GM18502 (cell line): ENCODE results near the gene DPM1.
"Not testable (repeated sequence)": the region's sequence is repeated elsewhere in the genome, so short reads cannot be mapped to it uniquely, and the experiment has no call there.

ENCODE experiments used
- ATAC-seq: cut with Tn5 transposase; IDR thresholded peaks from one replicate; pipeline ENCODE4 v1.9.1; 2021; ENCODE audit warnings: mild to moderate bottlenecking; ENCODE audit not compliant: unreplicated experiment, poor library complexity

The DPM1 gene

GRCh38 chr20:50980851-50981713 is 22.8 kb upstream of the DPM1 start:
- ATAC-seq, result no peak

DNA sequence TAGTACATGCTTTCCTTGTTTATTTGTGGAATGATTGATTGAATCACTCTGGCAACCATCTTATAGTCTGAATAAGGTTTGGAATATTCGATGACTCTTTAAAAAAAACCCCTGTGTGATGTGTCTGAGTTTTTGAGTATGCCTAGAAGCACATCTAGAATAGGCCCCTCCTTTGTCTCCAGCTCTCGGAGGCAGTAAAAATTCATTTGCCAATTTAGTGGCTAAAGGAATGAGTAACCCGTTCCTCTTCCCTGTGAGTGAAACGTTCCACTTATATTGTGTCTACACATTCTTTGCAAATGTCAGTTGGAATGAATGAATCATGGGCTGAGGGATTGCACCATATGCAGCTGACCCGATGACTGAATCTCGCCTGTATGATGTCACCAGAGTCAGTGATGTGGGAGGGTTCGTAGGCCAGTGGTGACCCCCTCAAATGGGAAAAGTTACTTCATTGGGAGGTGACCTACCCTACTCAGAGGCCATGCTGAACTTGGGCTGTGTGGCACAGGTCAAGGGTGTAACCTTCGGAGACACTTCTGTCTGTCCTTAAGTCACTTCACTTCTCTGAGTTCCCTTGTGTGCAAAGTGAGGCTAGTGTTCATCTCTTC is 21.8 kb upstream of the DPM1 start:
- no peak for ATAC-seq

DNA sequence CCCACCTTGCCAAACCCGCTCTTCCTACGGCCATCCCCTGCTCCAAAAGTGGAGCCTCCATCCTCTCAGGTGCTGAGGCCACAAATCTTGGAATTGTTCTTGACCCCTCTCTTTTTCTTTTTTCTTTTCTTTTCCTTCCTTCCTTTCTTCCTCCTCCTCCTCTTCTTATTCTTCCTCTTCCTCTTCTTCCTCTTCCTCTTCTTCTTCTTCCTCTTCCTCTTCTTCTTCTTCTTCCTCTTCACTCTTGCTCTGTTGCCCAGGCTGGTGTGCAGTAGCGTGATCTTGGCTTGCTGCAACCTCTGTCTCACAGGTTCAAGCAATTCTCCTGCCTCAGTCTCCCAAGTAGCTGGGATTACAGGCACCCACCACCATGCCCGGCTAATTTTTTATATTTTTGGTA is 20.2 kb upstream of the DPM1 start:
- not testable (repeated sequence) for ATAC-seq

DNA sequence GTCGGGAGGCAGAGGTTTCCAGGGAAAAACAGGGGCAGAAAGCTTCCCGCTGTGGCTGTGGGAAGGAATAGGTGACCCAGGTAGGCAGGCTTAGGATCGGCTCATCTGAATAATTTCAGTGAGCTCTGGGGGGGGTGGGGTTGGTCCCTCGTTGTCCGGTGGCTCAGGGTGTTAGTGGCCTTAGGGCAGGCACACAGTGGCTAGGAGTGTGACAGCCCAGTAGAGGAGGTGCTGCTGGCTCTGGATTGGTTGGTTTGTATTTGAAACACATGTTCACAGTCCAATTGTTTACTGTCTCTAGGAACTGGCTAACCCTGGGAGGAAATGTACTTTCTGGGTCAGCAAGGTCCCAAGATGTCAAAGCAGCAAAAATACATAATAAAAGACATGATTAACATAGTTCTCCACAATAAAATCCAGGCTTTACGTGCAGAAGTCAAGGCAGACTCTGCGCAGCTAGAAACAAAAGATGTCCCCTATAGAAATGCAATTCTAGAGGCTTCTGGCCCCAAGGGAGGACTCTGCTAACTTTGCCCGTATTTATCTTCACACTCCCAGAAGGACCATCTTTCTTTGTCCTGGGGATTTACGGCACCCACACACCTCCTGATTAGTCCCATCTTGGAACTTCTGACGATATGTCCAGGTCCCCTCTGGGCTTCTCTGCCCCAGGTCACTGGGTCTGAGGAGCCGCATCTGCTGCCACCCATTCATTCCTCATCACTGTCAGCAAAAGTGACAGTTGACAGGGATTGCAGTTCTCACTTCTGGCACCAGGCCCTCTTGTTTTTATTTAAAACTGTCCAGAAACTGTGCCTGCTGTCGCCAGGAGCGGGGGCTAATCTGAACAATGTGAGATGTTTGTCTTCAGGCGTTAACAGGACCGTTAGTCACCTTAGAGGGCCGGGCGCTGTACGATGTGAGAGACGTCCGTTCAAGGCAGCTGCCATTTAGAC is 19.0 kb upstream of the DPM1 start:
- ATAC-seq, result no peak

DNA sequence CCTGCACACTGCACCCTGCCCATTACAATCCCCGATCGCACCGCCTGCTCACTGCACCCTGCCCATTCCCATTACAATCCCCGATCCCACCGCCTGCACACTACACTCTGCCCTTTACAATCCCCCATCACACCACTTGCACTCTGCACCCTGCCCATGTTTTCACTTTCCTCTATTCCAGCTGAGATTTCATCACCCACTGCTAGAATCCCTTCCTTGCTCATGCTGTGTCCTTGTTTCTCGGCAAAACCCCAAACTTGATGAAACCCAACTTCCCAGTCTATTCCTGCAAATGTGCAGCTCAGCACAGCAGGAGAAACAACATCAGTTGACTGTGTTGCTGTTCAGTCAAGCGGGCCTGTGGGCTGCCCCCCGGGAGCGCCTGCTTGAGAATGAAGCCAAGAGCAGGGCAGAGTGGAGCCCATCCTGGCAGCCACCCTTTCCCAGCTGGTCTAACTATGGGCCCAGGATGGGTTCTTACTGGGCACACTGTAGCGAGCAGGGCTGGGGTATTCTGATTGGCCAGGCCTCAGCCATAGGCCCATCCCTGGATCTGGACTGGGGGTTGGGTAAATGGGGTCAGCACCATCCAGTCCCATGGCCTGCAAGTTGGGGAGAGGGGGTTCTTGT is 17.5 kb upstream of the DPM1 start:
- no peak for ATAC-seq

- ATAC-seq, result no peak
Observed at GRCh38 chr20:50969912-50970311, 11.6 kb upstream of the DPM1 start.

GRCh38 chr20:50969435-50969834 is 11.1 kb upstream of the DPM1 start:
- no peak for ATAC-seq

DNA sequence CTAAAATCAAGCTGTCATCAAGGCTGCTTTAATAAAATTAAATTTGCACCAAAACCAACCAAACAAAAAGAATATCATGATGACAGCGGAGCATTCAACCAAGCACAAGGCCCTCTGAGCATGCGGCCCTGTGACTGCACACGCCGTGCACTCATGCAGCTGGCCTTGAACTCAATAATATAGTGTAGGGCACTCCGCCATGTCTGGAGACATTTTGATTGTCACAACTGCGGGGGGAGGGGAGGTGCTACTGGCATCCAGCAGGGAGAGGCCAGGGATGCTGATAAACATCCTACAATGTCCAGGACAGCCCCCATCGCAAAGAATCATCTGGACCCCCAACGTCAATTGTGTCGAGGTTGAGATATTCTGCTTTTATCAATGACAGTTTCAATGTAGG is 10.0 kb upstream of the DPM1 start:
- ATAC-seq, result no peak

DNA sequence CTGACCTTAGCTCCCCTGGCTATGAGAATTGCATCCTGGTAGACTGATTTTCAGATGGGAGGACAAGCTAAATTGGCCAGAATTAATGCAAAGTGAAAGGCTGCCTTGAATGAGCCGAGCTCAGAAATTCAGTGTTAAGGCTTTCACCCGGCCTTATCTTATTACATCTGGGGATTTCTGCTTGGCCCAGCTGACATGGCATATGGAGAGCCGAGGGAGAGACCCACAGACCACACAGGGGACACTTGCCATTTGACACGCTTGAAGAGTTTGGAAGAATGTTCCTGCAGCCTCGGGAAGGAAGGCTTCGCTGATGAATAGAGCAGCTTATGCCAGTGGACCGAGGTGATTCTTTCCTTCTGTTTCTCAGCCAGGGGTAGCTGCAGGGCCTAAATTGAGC is 9.3 kb upstream of the DPM1 start:
- no peak for ATAC-seq

DNA sequence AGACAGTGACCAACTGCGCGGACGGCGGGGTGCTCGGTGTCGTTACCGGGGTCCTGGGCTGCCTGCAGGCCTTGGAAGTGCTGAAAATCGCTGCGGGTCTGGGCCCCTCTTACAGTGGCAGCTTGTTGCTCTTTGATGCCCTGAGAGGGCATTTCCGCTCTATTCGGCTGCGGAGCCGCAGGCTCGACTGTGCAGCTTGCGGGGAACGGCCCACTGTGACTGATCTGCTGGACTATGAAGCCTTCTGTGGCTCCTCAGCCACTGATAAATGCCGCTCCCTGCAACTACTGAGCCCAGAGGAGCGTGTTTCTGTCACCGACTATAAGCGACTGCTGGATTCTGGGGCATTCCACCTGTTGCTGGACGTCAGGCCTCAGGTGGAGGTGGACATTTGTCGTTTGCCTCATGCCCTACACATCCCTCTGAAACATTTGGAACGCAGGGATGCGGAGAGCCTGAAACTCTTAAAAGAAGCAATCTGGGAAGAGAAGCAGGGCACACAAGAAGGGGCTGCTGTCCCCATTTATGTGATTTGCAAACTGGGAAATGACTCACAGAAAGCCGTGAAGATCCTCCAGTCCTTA is 1.3 kb upstream of the DPM1 start:
- no peak for ATAC-seq

DNA sequence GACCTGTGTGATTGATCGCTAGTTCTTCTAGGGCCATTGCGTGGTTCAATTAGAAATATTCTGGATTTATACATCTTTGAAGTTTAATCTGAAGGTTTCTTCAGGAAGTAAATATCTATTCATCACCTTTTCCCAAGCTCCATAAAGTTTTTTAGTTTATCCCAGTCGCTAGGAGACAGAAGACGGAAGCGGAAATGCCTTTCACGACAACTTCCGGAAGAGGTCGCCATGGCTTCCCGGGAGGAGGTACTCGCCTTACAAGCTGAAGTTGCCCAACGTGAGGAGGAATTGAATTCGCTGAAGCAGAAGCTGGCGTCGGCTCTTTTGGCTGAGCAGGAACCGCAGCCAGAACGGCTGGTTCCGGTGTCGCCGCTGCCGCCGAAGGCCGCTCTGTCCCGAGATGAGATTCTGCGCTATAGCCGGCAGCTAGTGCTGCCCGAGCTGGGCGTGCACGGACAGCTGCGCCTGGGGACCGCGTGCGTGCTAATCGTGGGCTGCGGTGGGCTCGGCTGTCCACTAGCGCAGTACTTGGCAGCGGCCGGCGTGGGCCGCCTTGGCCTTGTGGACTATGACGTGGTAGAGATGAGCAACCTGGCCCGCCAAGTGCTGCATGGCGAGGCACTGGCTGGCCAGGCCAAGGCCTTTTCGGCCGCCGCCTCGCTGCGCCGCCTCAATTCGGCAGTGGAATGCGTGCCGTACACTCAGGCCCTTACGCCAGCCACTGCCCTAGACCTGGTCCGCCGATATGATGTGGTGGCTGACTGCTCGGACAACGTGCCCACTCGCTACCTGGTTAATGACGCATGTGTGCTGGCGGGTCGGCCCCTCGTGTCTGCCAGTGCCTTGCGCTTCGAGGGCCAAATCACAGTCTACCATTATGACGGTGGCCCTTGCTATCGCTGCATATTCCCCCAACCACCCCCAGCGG is 547 bp upstream of the DPM1 start, which contains the start of gene MOCS3:
MOCS3 (plus strand) TSS at position 204 of the 928 bp plus-strand sequence; CDS start at position 229, 25 bp downstream.
- peak; percentile 76 for ATAC-seq

DNA sequence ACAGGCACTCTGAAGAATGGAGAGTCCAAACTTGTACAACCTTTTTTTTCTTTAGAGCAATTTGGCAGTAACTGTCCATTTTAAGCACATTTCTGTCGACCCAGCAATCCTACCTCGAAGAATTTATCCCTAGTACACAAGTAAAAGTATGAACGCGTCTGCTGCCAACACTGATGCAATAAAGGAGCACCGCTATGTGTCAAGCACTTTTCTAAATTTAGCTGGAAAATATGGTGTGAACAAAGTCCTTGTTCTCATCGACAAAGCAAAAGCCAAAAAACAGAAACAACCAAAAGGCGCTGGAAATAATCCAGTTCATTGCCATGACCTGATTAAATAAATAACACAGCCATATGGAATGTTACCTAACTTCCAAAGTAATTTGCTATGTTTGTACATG is 1.1 kb downstream of the DPM1 start:
- no peak for ATAC-seq

DNA sequence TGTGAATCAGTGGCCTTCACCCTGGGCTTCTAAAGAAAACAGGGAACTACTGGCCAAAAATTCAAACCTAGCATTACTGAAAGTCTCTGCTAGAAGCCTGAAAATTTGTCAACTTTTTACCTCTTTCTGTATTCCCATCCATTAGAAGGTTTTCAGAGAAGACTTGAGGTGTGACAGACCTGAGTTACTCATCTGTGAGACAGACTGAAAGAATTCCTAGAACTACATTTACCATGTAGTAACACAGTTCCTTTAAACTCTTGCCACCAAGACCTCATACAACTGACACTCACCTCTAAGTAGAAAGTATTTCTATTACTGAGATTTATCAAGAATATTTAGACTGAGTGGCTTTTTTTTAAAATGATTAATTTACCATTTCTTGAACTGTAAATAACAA is 4.5 kb downstream of the DPM1 start:
- ATAC-seq, result no peak

- ATAC-seq, result no peak
Observed at GRCh38 chr20:50953196-50953595, 5.1 kb downstream of the DPM1 start.

- no peak for ATAC-seq
Observed at GRCh38 chr20:50948132-50948785, 10.1 kb downstream of the DPM1 start.

DNA sequence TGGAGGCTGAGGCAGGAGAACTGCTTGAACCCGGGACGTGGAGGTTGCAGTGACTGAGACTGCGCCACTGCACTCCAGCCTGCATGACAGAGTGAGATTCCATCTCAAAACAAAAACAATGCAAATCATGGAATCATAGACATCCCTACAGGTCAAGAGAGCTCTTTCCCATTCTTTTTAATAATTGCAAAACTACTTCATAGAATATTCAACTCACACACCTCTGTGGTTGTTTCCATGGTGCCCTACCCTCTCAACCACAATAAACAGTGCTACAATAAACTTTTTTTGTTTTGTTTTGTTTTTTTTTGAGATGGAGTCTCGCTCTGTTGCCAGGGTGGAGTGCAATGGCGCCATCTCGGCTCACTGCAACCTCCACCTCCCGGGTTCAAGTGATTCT is 15.3 kb downstream of the DPM1 start:
- no peak for ATAC-seq

- ATAC-seq, result no peak
Observed at GRCh38 chr20:50933589-50933988, 24.7 kb downstream of the DPM1 start.

DNA sequence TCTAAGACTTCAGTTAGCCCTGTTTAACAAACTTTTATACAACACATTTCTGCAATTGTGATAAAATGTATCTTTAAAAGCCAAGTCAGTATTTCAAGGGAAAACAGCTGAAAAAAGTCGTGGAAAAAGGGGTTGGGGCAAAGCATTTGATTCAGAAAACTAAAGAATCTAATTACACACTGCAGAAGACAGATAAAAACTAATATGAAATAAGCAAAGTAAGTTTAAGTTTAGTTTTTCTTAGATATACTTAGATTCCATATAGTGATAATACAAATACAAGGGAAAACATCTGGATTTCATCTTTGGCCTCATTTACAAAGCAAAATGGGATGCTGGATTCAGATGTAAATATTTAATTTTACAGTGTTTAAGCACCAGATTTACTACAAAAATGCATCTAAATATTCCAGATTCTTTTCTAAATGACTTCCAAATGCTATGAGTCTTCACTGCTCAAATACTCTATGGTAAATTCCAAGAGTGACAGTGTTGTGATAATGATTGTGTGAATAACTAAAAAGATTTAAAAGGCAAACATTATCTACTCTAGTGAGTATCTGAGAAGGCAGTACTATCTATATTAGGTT is 25.5 kb downstream of the DPM1 start:
- no peak for ATAC-seq
